HG03520 (cell line): Measurements from ENCODE around the gene NEURL1.
"Not testable (repeated sequence)": the region's sequence is repeated elsewhere in the genome, so short reads cannot be mapped to it uniquely, and the experiment has no call there.

Source experiments
- ATAC-seq: cut with Tn5 transposase; IDR thresholded peaks from one replicate; pipeline ENCODE4 v1.9.1; 2021; ENCODE audit warnings: mild to moderate bottlenecking, moderate library complexity; ENCODE audit not compliant: unreplicated experiment

NEURL1 gene

GRCh38 chr10:103512591-103513379 is 19.3 kb downstream of the NEURL1 start:
- ATAC-seq, result no peak

GRCh38 chr10:103513380-103514060 is 20.0 kb downstream of the NEURL1 start:
- ATAC-seq, result no peak

GRCh38 chr10:103514244-103514643 is 20.7 kb downstream of the NEURL1 start:
- ATAC-seq, result no peak

- no peak for ATAC-seq
These were observed 24.0 kb downstream of the NEURL1 start for GRCh38 chr10:103517234-103518085.

GRCh38 chr10:103519798-103520197 is 26.3 kb downstream of the NEURL1 start:
- no peak for ATAC-seq

- not testable (repeated sequence) for ATAC-seq
These were observed 28.5 kb downstream of the NEURL1 start for GRCh38 chr10:103522006-103522405.

- no peak for ATAC-seq
These were observed 30.2 kb downstream of the NEURL1 start for GRCh38 chr10:103523683-103524082.

GRCh38 chr10:103525901-103526300 is 32.4 kb downstream of the NEURL1 start:
- no peak for ATAC-seq

- ATAC-seq, result not testable (repeated sequence)
These were observed 34.0 kb downstream of the NEURL1 start for GRCh38 chr10:103527476-103527875.

- no peak for ATAC-seq
These were observed 35.0 kb downstream of the NEURL1 start for GRCh38 chr10:103528549-103528948.

- ATAC-seq, result no peak
These were observed 36.0 kb downstream of the NEURL1 start for GRCh38 chr10:103529539-103529938.

GRCh38 chr10:103533827-103534226 is 40.3 kb downstream of the NEURL1 start:
- ATAC-seq, result no peak

- no peak for ATAC-seq
These were observed 41.4 kb downstream of the NEURL1 start for GRCh38 chr10:103534621-103535498.

GRCh38 chr10:103535595-103535994 is 42.1 kb downstream of the NEURL1 start:
- no peak for ATAC-seq

- ATAC-seq, result no peak
These were observed 46.2 kb downstream of the NEURL1 start for GRCh38 chr10:103539751-103540150.

GRCh38 chr10:103540722-103541121 is 47.2 kb downstream of the NEURL1 start:
- ATAC-seq, result no peak

- ATAC-seq, result no peak
These were observed 48.1 kb downstream of the NEURL1 start for GRCh38 chr10:103541616-103542015.

- no peak for ATAC-seq
These were observed 49.5 kb downstream of the NEURL1 start for GRCh38 chr10:103542764-103543616.
